ENCODE results near the gene ZBTB8OS.

The ZBTB8OS gene

DNA sequence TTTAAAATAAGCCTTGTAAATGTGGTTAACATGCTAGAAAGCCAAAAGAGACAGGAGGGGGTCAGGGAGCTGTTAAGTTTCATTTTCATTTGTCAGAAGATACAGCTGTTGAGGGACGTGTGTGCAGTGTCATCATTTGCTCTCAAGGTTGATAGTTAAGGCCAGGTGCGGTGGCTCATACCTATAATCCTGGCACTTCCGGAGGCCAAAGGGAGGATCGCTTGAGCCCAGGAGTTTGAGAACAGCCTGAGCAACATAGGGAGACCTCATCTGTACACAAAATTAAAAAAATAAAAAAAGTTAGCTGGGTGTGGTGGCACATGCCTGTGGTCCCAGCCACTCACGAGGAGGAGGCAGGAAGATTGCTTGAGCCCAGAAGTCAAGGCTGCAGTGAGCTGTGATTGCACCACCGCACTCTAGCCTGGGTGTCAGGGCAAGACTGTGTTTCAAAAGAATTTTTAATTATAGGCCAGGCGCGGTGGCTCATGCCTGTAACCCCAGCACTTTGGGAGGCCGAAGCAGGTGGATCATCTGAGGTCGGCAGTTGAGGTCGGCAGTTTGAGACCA is 22.7 kb downstream of the ZBTB8OS start:
- DNase-seq (ENCODE audit: low read depth) = no peak
- H3K4me3 ChIP-seq (ENCODE audit: low read length) = no peak overlapping the region
- TF ChIP-seq, protein P1, sequence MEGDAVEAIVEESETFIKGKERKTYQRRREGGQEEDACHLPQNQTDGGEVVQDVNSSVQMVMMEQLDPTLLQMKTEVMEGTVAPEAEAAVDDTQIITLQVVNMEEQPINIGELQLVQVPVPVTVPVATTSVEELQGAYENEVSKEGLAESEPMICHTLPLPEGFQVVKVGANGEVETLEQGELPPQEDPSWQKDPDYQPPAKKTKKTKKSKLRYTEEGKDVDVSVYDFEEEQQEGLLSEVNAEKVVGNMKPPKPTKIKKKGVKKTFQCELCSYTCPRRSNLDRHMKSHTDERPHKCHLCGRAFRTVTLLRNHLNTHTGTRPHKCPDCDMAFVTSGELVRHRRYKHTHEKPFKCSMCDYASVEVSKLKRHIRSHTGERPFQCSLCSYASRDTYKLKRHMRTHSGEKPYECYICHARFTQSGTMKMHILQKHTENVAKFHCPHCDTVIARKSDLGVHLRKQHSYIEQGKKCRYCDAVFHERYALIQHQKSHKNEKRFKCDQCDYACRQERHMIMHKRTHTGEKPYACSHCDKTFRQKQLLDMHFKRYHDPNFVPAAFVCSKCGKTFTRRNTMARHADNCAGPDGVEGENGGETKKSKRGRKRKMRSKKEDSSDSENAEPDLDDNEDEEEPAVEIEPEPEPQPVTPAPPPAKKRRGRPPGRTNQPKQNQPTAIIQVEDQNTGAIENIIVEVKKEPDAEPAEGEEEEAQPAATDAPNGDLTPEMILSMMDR (conservative IDR thresholded peaks at IDR 0.05; ENCODE audit: low read depth, low read length) = no peak

DNA sequence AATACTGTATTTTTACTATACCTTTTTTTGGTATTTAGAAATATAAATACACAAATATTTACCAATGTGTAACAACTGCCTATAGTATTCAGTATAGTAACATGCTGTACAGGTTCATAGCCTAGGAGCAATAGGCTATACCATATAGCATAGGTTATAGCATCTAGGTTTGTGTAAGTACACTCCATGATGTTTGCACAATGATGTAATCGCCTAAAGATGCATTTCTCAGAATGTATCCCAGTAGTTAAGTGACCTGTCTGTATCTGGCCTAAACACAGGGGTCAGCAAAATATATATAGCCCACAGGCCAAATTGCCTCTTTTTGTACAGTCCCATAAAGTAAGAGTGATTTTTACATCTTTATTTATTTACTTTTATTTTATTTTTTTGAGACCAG is 24.2 kb downstream of the ZBTB8OS start:
- no peak for DNase-seq (ENCODE audit: low read depth)
- TF ChIP-seq, protein P1 (conservative IDR thresholded peaks at IDR 0.05; ENCODE audit: low read depth, low read length) = no peak
- no peak overlapping the region for H3K4me3 ChIP-seq (ENCODE audit: low read length)

DNA sequence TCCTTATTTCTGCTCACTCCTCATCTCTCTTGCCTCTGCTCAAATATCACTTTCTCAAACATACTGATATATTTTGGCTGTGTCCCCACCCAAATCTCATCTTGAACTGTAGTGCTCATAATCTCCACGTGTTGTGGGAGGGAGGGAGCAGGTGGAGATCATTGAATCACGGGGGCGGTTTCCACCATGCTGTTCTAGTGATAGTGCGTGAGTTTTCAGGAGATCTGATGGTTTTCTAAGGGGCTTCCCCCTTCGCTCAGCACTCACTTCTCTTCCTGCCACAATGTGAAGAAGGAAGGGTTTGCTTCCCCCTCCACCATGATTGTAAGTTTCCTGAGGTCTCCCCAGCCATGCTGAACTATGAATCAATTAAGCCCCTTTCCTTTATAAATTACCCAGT is 26.6 kb downstream of the ZBTB8OS start:
- DNase-seq (ENCODE audit: low read depth) = no peak
- TF ChIP-seq, protein P1 (conservative IDR thresholded peaks at IDR 0.05; ENCODE audit: low read depth, low read length) = no peak
- no peak overlapping the region for H3K4me3 ChIP-seq (ENCODE audit: low read length)

DNA sequence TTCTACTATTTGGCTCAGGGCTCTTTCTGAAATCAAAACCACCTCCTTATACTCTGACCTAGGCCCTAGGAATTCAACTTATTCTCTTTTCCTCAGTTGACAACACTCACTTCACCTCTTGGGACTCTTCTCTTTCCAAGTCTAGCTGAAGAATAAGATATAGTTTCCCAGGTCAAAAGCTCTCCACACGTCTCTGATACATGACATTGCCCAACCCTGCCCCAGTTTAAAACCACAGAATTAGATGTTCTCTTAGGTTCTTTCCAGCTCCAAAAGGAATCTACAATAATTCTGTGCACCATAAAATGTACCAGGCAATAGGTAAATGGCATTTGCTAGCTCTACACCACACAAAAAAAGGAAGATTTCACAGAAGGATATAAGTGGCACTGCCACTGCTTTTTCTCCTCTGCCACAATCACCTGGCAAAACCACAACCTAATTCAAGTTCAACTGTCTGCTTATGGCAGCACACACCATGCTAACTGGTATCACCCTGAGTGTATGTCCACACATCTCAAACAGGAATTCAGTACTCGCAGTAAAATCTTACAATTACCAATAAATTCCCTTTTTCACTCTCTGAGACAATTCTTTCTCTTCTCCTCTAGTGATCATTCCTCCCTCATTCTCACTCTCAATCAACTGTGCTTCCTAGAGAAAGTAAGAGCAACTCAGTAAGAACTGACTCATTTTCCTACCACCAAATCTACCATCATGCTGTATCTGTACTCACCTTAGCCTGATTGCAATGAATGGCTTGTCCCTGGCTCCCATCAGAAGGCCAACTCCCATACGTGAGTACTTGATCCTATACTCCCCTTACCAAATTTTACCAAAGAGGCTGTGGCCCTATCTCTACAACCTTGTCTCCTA is 27.3 kb downstream of the ZBTB8OS start:
- TF ChIP-seq, protein P1 (conservative IDR thresholded peaks at IDR 0.05; ENCODE audit: low read depth, low read length) = no peak
- no peak overlapping the region for H3K4me3 ChIP-seq (ENCODE audit: low read length)
- DNase-seq (ENCODE audit: low read depth) = no peak

DNA sequence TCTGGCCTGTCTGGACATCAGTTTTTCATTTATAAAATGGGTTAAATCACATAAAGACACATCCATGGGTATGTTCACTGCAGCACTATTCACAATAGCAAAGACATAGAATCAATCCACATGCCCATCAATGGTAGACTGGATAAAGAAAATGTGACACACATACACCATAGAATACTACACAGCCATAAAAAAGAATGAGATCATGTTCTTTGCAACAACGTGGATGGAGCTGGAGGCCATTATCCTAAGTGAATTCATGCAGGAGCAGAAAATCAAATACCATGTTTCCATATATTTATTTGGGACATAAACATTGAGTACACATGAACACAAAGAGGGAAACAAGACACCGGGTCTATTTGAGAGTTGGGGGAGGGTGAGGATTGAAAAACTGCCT is 28.1 kb downstream of the ZBTB8OS start:
- TF ChIP-seq, protein P1 (conservative IDR thresholded peaks at IDR 0.05; ENCODE audit: low read depth, low read length) = no peak
- DNase-seq (ENCODE audit: low read depth) = no peak
- no peak overlapping the region for H3K4me3 ChIP-seq (ENCODE audit: low read length)

DNA sequence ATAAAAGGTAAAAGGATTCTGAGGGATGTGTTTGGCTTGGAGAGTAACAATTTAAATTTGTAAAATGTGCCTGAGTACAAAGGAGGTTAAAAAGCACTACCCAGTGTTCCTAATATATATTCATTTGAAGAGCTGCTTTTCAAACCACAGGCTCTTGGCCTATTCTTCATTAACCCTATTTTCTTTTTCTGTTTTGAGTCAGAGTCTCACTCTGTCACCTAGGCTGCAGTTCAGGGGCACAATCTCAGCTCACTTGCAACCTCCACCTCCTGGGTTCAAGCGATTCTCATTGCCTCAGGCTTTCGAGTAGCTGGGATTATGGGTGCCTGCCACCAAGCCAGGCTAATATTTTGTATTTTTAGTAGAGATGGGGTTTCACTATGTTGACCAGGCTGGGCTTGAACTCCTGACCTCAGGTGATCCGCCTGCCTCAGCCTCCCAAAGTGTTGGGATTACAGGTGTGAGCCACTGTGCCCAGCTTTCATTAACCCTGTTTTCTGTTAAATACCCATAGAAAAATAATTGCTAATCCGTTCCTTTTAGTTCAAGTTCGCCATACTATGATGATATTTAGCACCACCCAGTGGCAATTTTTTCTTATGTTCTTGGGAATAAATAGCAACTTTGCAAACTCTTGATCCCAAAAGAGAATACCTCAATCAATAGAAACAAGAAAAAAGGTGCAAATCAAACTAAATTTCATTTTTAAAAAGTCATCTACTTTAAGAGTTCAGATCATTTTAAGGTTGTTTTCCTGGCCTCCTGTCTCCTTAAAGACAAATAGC is 30.5 kb downstream of the ZBTB8OS start:
- H3K4me3 ChIP-seq (ENCODE audit: low read length) = no peak overlapping the region
- DNase-seq (ENCODE audit: low read depth) = no peak
- TF ChIP-seq, protein P1 (conservative IDR thresholded peaks at IDR 0.05; ENCODE audit: low read depth, low read length) = peak; percentile 29

All from retinal pigment epithelial cell (primary cell).